Caco-2 (cell line): ENCODE results near the gene FUBP3. TPM values are rescaled to one million over a fixed set of nuclear protein-coding genes. Genes with fewer than 3 reads are reported as not detected.
A peak's percentile ranks its signal among the peaks of the same experiment; 100 is the strongest.

Source experiments
- Bru-seq: library from RNA; stranded (reverse); fragments of 400-500 nt; gene quantifications from one replicate; lab custom pipeline; 2021; lab: Mats Ljungman, UMichigan
- BruChase-seq, 2 experiments: library from RNA; stranded (reverse); fragments of 400-500 nt; gene quantifications; one replicate each; lab custom pipeline; 2021; lab: Mats Ljungman, UMichigan
- BruUV-seq: library from RNA; stranded (reverse); fragments of 400-500 nt; replicated peaks from 2 replicates; lab custom pipeline; 2021; lab: Mats Ljungman, UMichigan
- CTCF ChIA-PET: fragments of 300-600 bp; sonication (Branson Sonifier 250); formaldehyde crosslinking; loops from one replicate; lab custom pipeline; 2022; ENCODE audit warnings: antibody characterized with exemption; lab: Charles Lee
- POLR2A ChIA-PET: fragments of 300-600 bp; sonication (Branson Sonifier 250); formaldehyde crosslinking; loops from one replicate; lab custom pipeline; 2022; ENCODE audit warnings: antibody characterized with exemption; lab: Charles Lee
- DNase-seq, 2 experiments: peaks; one replicate each; pipeline versions ENCODE4 v3.0.0 to v3.0.0-alpha.2; 2020 to 2022
- H3K27me3 ChIP-seq: replicated peaks from 2 replicates; pipeline ENCODE4 v1.6.0; 2011; ENCODE audit warnings: low read length; ENCODE audit not compliant: control insufficient read depth, insufficient read depth
- H3K36me3 ChIP-seq: 2 replicates; pipeline ENCODE4 v1.5.1; 2011; ENCODE audit warnings: low read length; ENCODE audit not compliant: control insufficient read depth, insufficient read depth
- H3K4me1 ChIP-seq: fragments of 250-450 bp; sonication (Bioruptor Pico); 2 replicates; pipeline ENCODE4 v1.5.1; 2020; ENCODE audit warnings: mild to moderate bottlenecking
- H3K4me3 ChIP-seq: 2 replicates; pipeline ENCODE4 v1.5.1; 2011; ENCODE audit warnings: low read depth, mild to moderate bottlenecking, control low read depth, low read length
- H3K9me3 ChIP-seq: fragments of 250-450 bp; sonication (Bioruptor Pico); 2 replicates; pipeline ENCODE4 v1.5.1; 2020; ENCODE audit warnings: mild to moderate bottlenecking, moderate library complexity
- H3K27ac Mint-ChIP-seq: one replicate; pipeline ENCODE4 v1.8.0; 2022; ENCODE audit warnings: mixed read lengths; ENCODE audit not compliant: unreplicated experiment
- H3K27me3 Mint-ChIP-seq: one replicate; pipeline ENCODE4 v1.8.0; 2022; ENCODE audit warnings: mixed read lengths; ENCODE audit not compliant: insufficient read depth, unreplicated experiment
- H3K36me3 Mint-ChIP-seq: one replicate; pipeline ENCODE4 v1.8.0; 2022; ENCODE audit warnings: mild to moderate bottlenecking, mixed read lengths; ENCODE audit not compliant: insufficient read depth, unreplicated experiment
- H3K4me1 Mint-ChIP-seq: one replicate; pipeline ENCODE4 v1.8.0; 2022; ENCODE audit warnings: low read depth, mixed read lengths; ENCODE audit not compliant: unreplicated experiment
- H3K4me3 Mint-ChIP-seq: one replicate; pipeline ENCODE4 v1.8.0; 2022; ENCODE audit warnings: mild to moderate bottlenecking, moderate library complexity, mixed read lengths; ENCODE audit not compliant: unreplicated experiment
- H3K9me3 Mint-ChIP-seq: one replicate; pipeline ENCODE4 v1.8.0; 2022; ENCODE audit warnings: mixed read lengths; ENCODE audit not compliant: unreplicated experiment
- intact Hi-C: fragments of 100-400 bp; cut with micrococcal nuclease; formaldehyde crosslinking; loops from one replicate; pipeline ENCODE4 v1.10.0; 2022; ENCODE audit not compliant: unreplicated experiment
- long read RNA-seq: library from polyadenylated mRNA; stranded (forward); transcript quantifications from one replicate; pipeline ENCODE4 v2.0.0, GENCODE V29; 2022
- total RNA-seq: library from RNA; stranded (reverse); gene quantifications from 2 replicates; pipeline ENCODE4 v1.2.3, GENCODE V29; 2022
- TF ChIP-seq, protein P1 (sequence below), 2 experiments: fragments of 200-600 bp in 1 of 2; IDR thresholded peaks; 1 replicate in 1 of 2; 2 replicates in 1 of 2; pipeline versions ENCODE4 v1.5.1 to v1.8.0; 2011 to 2022; ENCODE audit warnings: antibody characterized with exemption in 1 of 2, control low read depth in 1 of 2, inconsistent platforms in 1 of 2, low read depth in 1 of 2, low read length in 1 of 2, mild to moderate bottlenecking in 1 of 2, moderate library complexity in 1 of 2; ENCODE audit not compliant: insufficient read depth in 1 of 2, severe bottlenecking in 1 of 2, unreplicated experiment in 1 of 2

FUBP3 gene
- total RNA-seq, result 76.1 and 78.6 TPM in 2 replicates
- Bru-seq, nascent RNA, result percentile 89 among the genes with signal in this experiment
- percentile 92 among the genes with signal in this experiment for BruChase-seq, experiment 1, labeled RNA remaining after a 2-hour chase
- BruChase-seq, experiment 2, labeled RNA remaining after a 6-hour chase, result percentile 93 among the genes with signal in this experiment
- long read RNA-seq, transcript FUBP3-201 (19 exons, 3,124 nt), result major isoform, 65 of 124 reads
- long read RNA-seq, partial matches to known transcripts, result 16 of 124 reads
- long read RNA-seq, other reads (novel, unspliced or antisense), result 41 of 124 reads

GRCh38 chr9:130578865-130579737, at the start of gene FUBP3:
Gene FUBP3 (plus strand): TSS chr9:130579577. CDS start chr9:130579681, 104 bp downstream.
- H3K4me1 Mint-ChIP-seq, result peaks cover 15% of the 10 kb centered on the region
- H3K27ac Mint-ChIP-seq, result peak within 1 kb of the TSS; percentile 85
- no peaks in the 10 kb centered on the region for H3K9me3 ChIP-seq
- H3K27me3 ChIP-seq, result no peaks in the 10 kb centered on the region
- peak; percentile 92 to 93 for DNase-seq
- peak within 1 kb of the TSS; percentile 97 for H3K4me3 ChIP-seq
- H3K4me1 ChIP-seq, result 0 out of 2 replicates have a peak, but pooled peaks cover 5% of the 10 kb centered on the region
- TF ChIP-seq, protein P1, sequence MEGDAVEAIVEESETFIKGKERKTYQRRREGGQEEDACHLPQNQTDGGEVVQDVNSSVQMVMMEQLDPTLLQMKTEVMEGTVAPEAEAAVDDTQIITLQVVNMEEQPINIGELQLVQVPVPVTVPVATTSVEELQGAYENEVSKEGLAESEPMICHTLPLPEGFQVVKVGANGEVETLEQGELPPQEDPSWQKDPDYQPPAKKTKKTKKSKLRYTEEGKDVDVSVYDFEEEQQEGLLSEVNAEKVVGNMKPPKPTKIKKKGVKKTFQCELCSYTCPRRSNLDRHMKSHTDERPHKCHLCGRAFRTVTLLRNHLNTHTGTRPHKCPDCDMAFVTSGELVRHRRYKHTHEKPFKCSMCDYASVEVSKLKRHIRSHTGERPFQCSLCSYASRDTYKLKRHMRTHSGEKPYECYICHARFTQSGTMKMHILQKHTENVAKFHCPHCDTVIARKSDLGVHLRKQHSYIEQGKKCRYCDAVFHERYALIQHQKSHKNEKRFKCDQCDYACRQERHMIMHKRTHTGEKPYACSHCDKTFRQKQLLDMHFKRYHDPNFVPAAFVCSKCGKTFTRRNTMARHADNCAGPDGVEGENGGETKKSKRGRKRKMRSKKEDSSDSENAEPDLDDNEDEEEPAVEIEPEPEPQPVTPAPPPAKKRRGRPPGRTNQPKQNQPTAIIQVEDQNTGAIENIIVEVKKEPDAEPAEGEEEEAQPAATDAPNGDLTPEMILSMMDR (IDR thresholded peaks at IDR 0.05; ENCODE audit: insufficient read depth in 1 of 2, low read depth in 1 of 2, low read length in 1 of 2, severe bottlenecking in 1 of 2, unreplicated experiment in 1 of 2), result no peak
- no peaks in the 10 kb centered on the region; the same call in 1 of the 2 replicates for H3K36me3 ChIP-seq
- intact Hi-C loops, result loop anchor here (2.0 to 10.0 kb wide), 2 partner anchors 102 to 114 kb away; no protein-coding TSS in a partner anchor
- TSS peak; percentile 92 for BruUV-seq
- H3K4me3 Mint-ChIP-seq, result peak within 1 kb of the TSS; percentile 85
- H3K9me3 Mint-ChIP-seq, result no peaks in the 10 kb centered on the region
- no peaks in the 10 kb centered on the region for H3K27me3 Mint-ChIP-seq
- CTCF ChIA-PET, result no interaction called here
- peaks cover 15% of the 10 kb centered on the region for H3K36me3 Mint-ChIP-seq
- POLR2A ChIA-PET, result interaction anchor here (0.6 to 1.1 kb wide), 5 partner anchors 110 to 324 kb away, joined by 3 to 13 read pairs (median 5); partner anchors contain the start of gene EXOSC2

- TF ChIP-seq, protein P1 (IDR thresholded peaks at IDR 0.05; ENCODE audit: insufficient read depth in 1 of 2, low read depth in 1 of 2, low read length in 1 of 2, severe bottlenecking in 1 of 2, unreplicated experiment in 1 of 2), result no peak
- Histone ChIP-seq H3K36me3 (no peaks in the 10 kb centered on the region), H3K9me3 (no peaks in the 10 kb centered on the region), H3K4me1 (no peaks in the 10 kb centered on the region; the same call in 1 of the 2 replicates), H3K4me3 (no peak overlapping the region), H3K27me3 (no peaks in the 10 kb centered on the region)
- BruUV-seq, result no TSS peak
- POLR2A ChIA-PET, result no interaction called here
- Mint-ChIP-seq H3K4me3 (no peak overlapping the region), H3K27ac (no peak overlapping the region), H3K9me3 (no peaks in the 10 kb centered on the region), H3K4me1 (no peaks in the 10 kb centered on the region), H3K27me3 (peaks cover 5% of the 10 kb centered on the region), H3K36me3 (no peaks in the 10 kb centered on the region)
- intact Hi-C loops, result no loop called here
- DNase-seq, result no peak
- CTCF ChIA-PET, result no interaction called here
Measured at GRCh38 chr9:130530938-130531337, 48.4 kb upstream of the FUBP3 start.

- DNase-seq, result no peak
- H3K9me3 Mint-ChIP-seq, result no peaks in the 10 kb centered on the region
- no peaks in the 10 kb centered on the region for H3K4me1 Mint-ChIP-seq
- ChIA-PET CTCF (no interaction called here), POLR2A (no interaction called here)
- intact Hi-C loops, result no loop called here
- H3K4me3 Mint-ChIP-seq, result no peak overlapping the region
- H3K27me3 Mint-ChIP-seq, result peaks cover 7% of the 10 kb centered on the region
- TF ChIP-seq, protein P1 (IDR thresholded peaks at IDR 0.05; ENCODE audit: insufficient read depth in 1 of 2, low read depth in 1 of 2, low read length in 1 of 2, severe bottlenecking in 1 of 2, unreplicated experiment in 1 of 2), result no peak
- Histone ChIP-seq H3K27me3 (no peaks in the 10 kb centered on the region), H3K36me3 (no peaks in the 10 kb centered on the region), H3K9me3 (no peaks in the 10 kb centered on the region), H3K4me3 (no peak overlapping the region), H3K4me1 (no peaks in the 10 kb centered on the region; the same call in 1 of the 2 replicates)
- no peaks in the 10 kb centered on the region for H3K36me3 Mint-ChIP-seq
- BruUV-seq, result no TSS peak
- H3K27ac Mint-ChIP-seq, result no peak overlapping the region
Measured at GRCh38 chr9:130531670-130532069, 47.7 kb upstream of the FUBP3 start.
